IPS DF 6.9 (cell line): ENCODE data around the gene CSPG4.
"Not testable (repeated sequence)": the region's sequence is repeated elsewhere in the genome, so short reads cannot be mapped to it uniquely, and the experiment has no call there.

Experiments used
- DNase-seq: peaks from one replicate; pipeline ENCODE4 v3.0.0-alpha.2; 2013; ENCODE audit warnings: low read depth, low spot score
- H3K27ac ChIP-seq: one replicate; pipeline ENCODE4 v1.5.1; 2013; ENCODE audit warnings: low read length, control low read depth
- H3K27me3 ChIP-seq: 2 replicates; pipeline ENCODE4 v1.6.1; 2013; ENCODE audit warnings: mild to moderate bottlenecking, low read length; ENCODE audit not compliant: control insufficient read depth, insufficient read depth
- H3K36me3 ChIP-seq: 2 replicates; pipeline ENCODE4 v1.6.1; 2013; ENCODE audit warnings: low read length; ENCODE audit not compliant: control insufficient read depth, insufficient read depth
- H3K4me1 ChIP-seq: 2 replicates; pipeline ENCODE4 v1.6.1; 2013; ENCODE audit warnings: low read length; ENCODE audit not compliant: control insufficient read depth, insufficient read depth
- H3K4me3 ChIP-seq: 2 replicates; pipeline ENCODE4 v1.5.1; 2013; ENCODE audit warnings: mild to moderate bottlenecking, low read length
- H3K9me3 ChIP-seq: 2 replicates; pipeline ENCODE4 v1.6.1; 2013; ENCODE audit warnings: low read length, inconsistent platforms; ENCODE audit not compliant: control insufficient read depth, insufficient read depth
- WGBS: extraction: QIAGEN DNeasy Blood & Tissue Kit; methylation state at CpG from one replicate; pipeline ENCODE4 v1.1.7; 2013; ENCODE audit warnings: mixed read lengths, missing lambda C conversion rate; ENCODE audit not compliant: insufficient read length, insufficient coverage; 5-methylcytosine and 5-hydroxymethylcytosine counted together

The CSPG4 gene

GRCh38 chr15:75730376-75731247 lies 18.0 kb upstream of the CSPG4 start:
- no CpG with 5 or more reads among the region's 17 CpGs for WGBS
- not testable (repeated sequence) for H3K27me3 ChIP-seq, H3K9me3 ChIP-seq, H3K36me3 ChIP-seq, H3K27ac ChIP-seq, H3K4me3 ChIP-seq, H3K4me1 ChIP-seq, DNase-seq

- H3K9me3 ChIP-seq = no peaks in the 10 kb centered on the region
- no peak overlapping the region for H3K4me3 ChIP-seq
- no peak overlapping the region for H3K27ac ChIP-seq
- H3K4me1 ChIP-seq = no peaks in the 10 kb centered on the region
- H3K27me3 ChIP-seq = no peaks in the 10 kb centered on the region
- no peaks in the 10 kb centered on the region for H3K36me3 ChIP-seq
- no CpG with 5 or more reads among the region's 10 CpGs for WGBS
- DNase-seq = no peak
Observed at GRCh38 chr15:75729326-75730069, 16.9 kb upstream of the CSPG4 start.

GRCh38 chr15:75727851-75728715 lies 15.4 kb upstream of the CSPG4 start:
- no CpG with 5 or more reads among the region's 17 CpGs for WGBS
- Histone ChIP-seq H3K27me3 (no peaks in the 10 kb centered on the region), H3K4me1 (no peaks in the 10 kb centered on the region), H3K9me3 (no peaks in the 10 kb centered on the region), H3K36me3 (no peaks in the 10 kb centered on the region), H3K27ac (no peak overlapping the region), H3K4me3 (no peak overlapping the region)
- DNase-seq = no peak

GRCh38 chr15:75727031-75727531 lies 14.4 kb upstream of the CSPG4 start:
- no peaks in the 10 kb centered on the region for H3K27me3 ChIP-seq
- no peak for DNase-seq
- H3K9me3 ChIP-seq = no peaks in the 10 kb centered on the region
- no peak overlapping the region for H3K4me3 ChIP-seq
- H3K4me1 ChIP-seq = no peaks in the 10 kb centered on the region
- whole genome bisulfite sequencing = no CpG with 5 or more reads among the region's 20 CpGs
- H3K36me3 ChIP-seq = no peaks in the 10 kb centered on the region
- H3K27ac ChIP-seq = no peak overlapping the region

GRCh38 chr15:75725719-75726607 lies 13.3 kb upstream of the CSPG4 start:
- H3K4me1 ChIP-seq = no peaks in the 10 kb centered on the region
- WGBS = no CpG with 5 or more reads among the region's 11 CpGs
- no peak overlapping the region for H3K27ac ChIP-seq

GRCh38 chr15:75725006-75725718 lies 12.5 kb upstream of the CSPG4 start:
- Histone ChIP-seq H3K36me3 (no peaks in the 10 kb centered on the region), H3K27ac (no peak overlapping the region), H3K9me3 (no peaks in the 10 kb centered on the region), H3K27me3 (no peaks in the 10 kb centered on the region), H3K4me1 (no peaks in the 10 kb centered on the region), H3K4me3 (no peak overlapping the region)
- no CpG with 5 or more reads among the region's 15 CpGs for WGBS
- no peak for DNase-seq

More at GRCh38 chr15:75725719-75726607, 13.3 kb upstream of the CSPG4 start:
- Histone ChIP-seq H3K36me3 (no peaks in the 10 kb centered on the region), H3K27me3 (no peaks in the 10 kb centered on the region), H3K4me3 (no peak overlapping the region), H3K9me3 (no peaks in the 10 kb centered on the region)
- no peak for DNase-seq

GRCh38 chr15:75723847-75724660 lies 11.4 kb upstream of the CSPG4 start:
- no peaks in the 10 kb centered on the region for H3K4me1 ChIP-seq
- H3K4me3 ChIP-seq = no peak overlapping the region
- no CpG with 5 or more reads among the region's 9 CpGs for WGBS

GRCh38 chr15:75723171-75723846 lies 10.7 kb upstream of the CSPG4 start:
- H3K27me3 ChIP-seq = no peaks in the 10 kb centered on the region
- H3K4me1 ChIP-seq = no peaks in the 10 kb centered on the region
- WGBS = no CpG with 5 or more reads among the region's 8 CpGs
- no peaks in the 10 kb centered on the region for H3K9me3 ChIP-seq
- no peak overlapping the region for H3K4me3 ChIP-seq
- no peak overlapping the region for H3K27ac ChIP-seq
- no peak for DNase-seq
- H3K36me3 ChIP-seq = no peaks in the 10 kb centered on the region

More at GRCh38 chr15:75723847-75724660, 11.4 kb upstream of the CSPG4 start:
- Histone ChIP-seq H3K36me3 (no peaks in the 10 kb centered on the region), H3K27me3 (no peaks in the 10 kb centered on the region), H3K27ac (no peak overlapping the region), H3K9me3 (no peaks in the 10 kb centered on the region)
- DNase-seq = no peak
